Activated T-cell treated with anti-CD3 and anti-CD28 coated beads for 1 hour (primary cell): ENCODE results near the gene PTPRM.

Source experiments
- DNase-seq: peaks from one replicate; pipeline ENCODE4 v3.0.0-alpha.2; 2020; ENCODE audit warnings: low read depth

PTPRM gene

GRCh38 chr18:7809455-7809854 is 242.3 kb downstream of the PTPRM start:
- no peak for DNase-seq

GRCh38 chr18:7809978-7810377 is 242.9 kb downstream of the PTPRM start:
- no peak for DNase-seq

DNA sequence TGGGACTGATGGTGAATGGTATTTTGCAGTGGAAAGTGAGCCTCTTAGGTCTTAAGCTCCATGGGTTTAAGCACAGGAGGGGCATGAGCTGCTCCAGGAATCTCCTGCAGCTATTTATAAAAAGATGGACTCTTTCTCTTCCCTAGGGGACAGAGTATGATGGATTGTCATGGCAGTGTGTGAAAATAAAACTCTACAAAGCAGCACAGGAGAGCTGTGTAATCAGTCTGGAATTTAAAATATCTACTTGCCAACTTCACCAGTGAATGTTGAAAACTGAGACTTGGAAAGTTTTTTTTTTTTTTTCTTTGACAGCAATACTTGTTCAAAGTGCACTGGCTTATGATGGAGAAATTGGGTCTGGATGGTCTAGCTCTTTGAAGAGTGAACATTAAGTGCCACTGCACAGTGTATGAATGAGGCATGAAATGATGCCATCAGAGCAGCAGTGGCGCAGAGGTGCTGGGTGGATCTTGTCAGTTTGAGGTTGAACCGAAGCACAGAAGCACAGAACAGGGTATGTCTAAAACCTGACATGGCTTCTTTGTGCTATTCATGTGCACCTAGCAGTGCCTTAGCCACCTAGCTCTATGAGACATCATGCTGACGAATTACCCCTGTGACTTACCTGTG is 245.4 kb downstream of the PTPRM start:
- no peak for DNase-seq

GRCh38 chr18:7813131-7813530 is 246.0 kb downstream of the PTPRM start:
- DNase-seq: no peak

DNA sequence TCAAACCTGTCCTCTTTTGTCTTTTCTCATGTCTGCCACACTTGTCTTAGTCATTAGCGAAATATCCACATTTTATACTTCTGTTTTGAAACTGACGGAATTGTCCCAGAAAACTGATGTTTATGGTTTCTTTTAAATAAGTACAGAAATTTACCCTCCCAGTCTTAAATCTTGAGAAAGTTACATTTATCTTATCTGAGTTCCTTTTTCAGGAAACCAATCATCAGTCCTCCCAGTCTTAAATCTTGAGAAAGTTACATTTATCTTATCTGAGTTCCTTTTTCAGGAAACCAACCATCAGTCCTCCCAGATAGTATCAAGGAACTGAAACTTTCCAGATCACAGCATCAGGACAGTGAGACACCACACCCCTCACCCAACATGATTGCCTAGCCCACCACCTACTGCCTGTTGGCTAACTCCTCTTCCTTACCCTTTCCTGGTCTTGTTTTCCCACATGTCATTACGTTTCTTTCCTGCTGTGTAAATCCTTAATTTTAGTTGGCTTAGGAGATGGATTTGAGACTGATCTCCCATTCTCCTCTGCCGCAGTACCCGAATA is 247.7 kb downstream of the PTPRM start:
- no peak for DNase-seq

- DNase-seq: no peak
These were observed 248.7 kb downstream of the PTPRM start for GRCh38 chr18:7815787-7816186.

- DNase-seq: no peak
These were observed 250.6 kb downstream of the PTPRM start for GRCh38 chr18:7817575-7818230.

DNA sequence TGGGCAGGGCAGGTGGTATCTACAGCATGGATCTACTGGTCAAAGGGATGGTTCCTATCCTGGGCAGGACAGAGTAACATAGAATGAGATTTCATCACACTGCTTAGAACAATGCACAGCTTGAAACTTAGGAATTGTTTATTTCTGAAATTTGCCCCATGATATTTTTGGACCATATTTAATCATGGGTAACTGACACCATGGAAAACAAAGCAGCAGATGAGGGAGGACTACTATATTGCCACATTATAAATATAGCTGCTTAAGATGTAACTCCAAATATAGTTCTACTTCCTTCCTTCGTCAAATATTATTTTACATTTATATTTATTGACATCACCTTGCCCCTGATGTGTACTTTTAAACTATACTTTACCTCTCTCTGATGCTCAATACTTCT is 254.7 kb downstream of the PTPRM start:
- DNase-seq: no peak

- no peak for DNase-seq
These were observed 255.6 kb downstream of the PTPRM start for GRCh38 chr18:7822435-7823331.

DNA sequence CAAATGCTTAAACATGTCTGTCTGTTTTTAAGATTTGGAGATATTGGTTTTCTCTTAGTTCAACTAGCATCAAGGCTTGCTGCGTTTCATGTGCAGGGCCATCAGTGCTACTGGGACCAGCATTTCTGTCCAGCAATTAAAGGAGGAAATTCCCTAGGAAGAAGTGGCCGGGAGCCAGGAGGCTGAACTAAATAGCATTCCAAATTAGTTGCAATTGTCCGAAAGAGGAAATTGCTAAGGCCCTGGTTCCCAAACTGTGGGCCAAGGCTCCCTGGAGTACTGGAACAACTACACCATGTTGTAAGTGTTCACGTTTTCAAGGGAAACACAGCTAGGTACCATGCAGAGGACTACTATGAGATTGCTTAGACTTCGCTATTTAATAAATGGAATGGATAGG is 257.9 kb downstream of the PTPRM start:
- DNase-seq: no peak

DNA sequence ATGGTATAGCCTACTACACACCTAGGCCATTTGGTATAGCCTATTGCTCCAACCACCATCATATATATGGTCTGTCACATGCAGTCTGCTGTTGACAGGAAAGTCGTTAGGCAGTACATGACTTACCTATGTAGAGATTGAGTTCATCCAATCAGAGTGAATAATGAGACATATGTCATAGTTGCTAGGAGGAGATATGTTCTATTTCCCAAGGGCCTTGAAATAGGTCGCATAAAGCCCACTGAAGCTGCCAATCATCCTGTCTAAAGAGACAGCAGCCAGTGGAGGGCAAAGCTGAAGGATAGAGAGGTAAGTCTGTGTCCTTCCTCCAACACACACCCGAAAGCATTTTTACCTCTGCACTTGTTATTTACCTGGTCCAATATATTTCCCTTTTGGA is 263.4 kb downstream of the PTPRM start:
- DNase-seq: no peak

GRCh38 chr18:7839548-7839947 is 272.4 kb downstream of the PTPRM start:
- no peak for DNase-seq

DNA sequence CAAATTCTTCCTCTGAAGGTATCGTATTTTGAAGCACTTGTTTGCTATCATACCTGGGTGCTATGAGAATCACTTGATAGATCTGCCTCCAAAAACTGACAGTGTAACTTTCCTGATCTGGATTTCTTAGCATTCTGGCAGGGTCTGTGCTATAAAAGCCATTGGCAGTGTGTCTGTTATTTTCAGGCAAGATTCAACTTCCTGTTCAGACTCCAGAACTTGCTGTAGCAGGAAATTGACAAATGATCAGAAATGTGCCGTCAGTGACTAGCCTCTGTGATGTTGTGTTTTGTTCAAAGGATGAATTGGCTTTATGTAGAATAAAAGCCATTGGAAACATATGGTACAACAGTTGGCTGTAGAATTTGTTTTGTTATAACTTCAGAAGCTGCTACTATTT is 273.3 kb downstream of the PTPRM start:
- no peak for DNase-seq

DNA sequence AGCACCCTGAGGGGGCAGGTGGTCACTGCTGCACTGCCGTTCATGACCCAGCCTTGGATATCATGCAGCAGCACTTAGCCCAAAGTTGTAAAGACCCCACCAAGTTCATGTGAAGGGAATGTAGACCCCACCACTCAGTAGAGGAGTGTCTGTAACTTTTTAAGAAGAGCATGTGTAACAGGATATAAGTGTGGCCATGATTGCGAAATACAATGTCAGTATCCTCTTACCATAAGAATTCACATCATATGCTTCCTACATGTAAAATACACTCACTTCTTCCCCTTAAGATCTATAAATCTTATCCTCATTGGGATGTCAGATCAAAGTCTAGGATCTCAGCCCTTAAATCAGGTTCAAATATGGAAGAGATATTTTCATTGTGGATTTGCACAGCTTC is 276.9 kb downstream of the PTPRM start:
- DNase-seq: no peak

DNA sequence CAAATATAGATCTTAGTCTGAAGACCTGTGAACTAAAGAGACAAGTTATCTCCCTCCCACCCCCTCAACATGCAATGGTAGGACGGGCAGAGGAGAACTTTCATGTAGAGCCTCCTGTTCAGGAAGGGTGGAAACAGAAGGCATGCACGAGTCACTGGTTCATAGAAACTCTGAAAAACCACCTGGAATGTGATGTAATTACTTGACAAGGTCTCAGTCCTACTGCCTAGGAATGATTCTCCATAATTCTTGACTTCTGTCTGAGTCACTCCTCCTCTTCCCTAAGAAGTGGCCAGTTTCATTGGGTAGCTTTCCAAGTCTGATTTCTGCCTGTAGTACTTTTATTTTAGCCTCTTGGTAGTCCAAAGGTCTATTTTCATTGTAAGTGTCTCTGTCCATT is 277.3 kb downstream of the PTPRM start:
- no peak for DNase-seq

GRCh38 chr18:7846335-7846734 is 279.2 kb downstream of the PTPRM start:
- no peak for DNase-seq

DNA sequence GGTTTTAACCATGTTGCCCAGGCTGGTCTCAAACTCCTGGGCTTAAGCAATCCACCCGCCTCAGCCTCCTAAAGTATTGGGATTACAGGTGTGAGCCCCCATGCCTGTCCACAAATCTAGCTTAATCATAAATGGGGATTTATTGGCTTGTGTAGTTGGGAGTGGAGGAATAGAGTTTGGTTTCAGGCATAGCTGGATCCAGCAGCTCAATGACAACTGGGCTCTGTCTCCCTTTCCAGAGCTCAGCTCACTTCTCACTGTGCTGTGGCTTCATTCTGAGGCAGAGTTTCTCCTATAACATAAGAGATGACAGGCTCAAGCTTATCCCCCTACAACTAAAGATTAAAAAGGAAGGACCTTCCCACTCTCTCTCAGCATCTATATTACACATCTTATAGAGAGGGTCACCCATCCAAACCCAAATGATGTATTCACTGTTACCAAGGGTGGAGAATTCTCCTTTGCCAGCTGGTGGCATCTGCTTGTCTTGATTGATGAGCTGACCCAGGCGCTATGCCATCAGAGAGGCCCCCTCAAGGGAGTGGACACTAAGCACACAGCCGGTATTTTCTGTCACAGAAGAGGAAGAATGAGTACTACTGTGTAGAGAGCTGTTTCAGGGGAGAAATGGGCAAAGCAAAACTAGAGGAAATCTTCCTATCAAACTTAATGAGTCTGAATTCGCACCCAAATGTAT is 280.4 kb downstream of the PTPRM start:
- no peak for DNase-seq

DNA sequence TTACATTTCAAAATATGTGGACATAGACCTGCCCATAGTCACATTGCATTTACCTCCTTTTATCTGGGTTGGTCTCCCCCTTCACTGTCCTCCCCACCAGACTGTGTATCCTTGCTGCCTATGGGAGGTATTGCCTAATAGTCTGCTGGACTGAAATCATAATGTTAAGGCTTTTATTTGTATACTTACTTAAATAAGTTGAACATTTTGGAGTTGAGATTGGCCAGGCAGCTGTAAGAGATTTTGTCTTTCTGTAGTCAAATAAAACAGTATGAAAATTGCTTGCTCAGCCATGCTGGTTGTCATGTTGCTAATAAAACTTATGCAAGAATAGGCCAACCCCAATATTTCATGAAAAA is 280.9 kb downstream of the PTPRM start:
- DNase-seq: no peak

- DNase-seq: no peak
These were observed 283.3 kb downstream of the PTPRM start for GRCh38 chr18:7850446-7850845.

DNA sequence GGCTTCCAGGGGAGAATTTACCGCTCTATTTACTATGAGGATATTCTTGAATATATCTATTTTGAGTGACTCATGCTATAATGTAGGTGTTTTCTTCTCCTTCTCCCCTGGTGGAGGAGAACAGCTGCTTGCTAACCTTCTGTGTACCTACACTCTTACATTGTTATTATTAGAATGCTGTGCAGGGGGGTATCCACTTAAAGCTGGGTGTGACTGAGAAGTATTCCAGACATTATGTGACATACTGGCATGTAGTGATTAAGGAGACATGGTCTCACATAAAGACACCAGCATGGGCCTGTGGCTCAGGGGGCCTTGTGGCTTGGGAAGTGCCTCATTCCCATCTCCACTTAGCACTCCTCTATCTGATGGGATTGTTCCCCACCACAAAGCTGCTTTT is 287.9 kb downstream of the PTPRM start:
- DNase-seq: no peak

GRCh38 chr18:7855671-7856070 is 288.6 kb downstream of the PTPRM start:
- no peak for DNase-seq

- DNase-seq: no peak
These were observed 289.0 kb downstream of the PTPRM start for GRCh38 chr18:7856116-7856515.
